ENCODE measurements around the gene RUSC2. TPM values are rescaled to one million over a fixed set of nuclear protein-coding genes. Genes with fewer than 3 reads are reported as not detected.

The RUSC2 gene
- total and polyA plus RNA-seq, 2 of the 13 experiments (the other 11 are each of a cell fraction or from before 2014, with no cell fraction given), result 2.8 to 3.3 TPM

GRCh38 chr9:35464141-35465025 lies 25.5 kb upstream of the RUSC2 start:
- Histone ChIP-seq H3K27ac (ENCODE audit: extremely low read length, insufficient read depth, low read length) (no peak overlapping the region), H3K27me3 (ENCODE audit: control insufficient read depth in 1 of 2, insufficient read depth in 2 of 2, low read length in 2 of 2) (peaks cover 0 to 9% of the 10 kb centered on the region in 2 experiments; a peak in 1 of 5 replicates), H3K4me1 (ENCODE audit: insufficient read depth, low read length) (peaks cover 13% of the 10 kb centered on the region), H3K36me3 (replicated peaks in 1 of 2; ENCODE audit: control insufficient read depth in 1 of 2, insufficient read depth in 2 of 2, low read length in 2 of 2) (no peaks in the 10 kb centered on the region), H4K20me1 (ENCODE audit: insufficient read depth, low read length) (no peaks in the 10 kb centered on the region), H3K4me2 (ENCODE audit: low read depth, low read length) (no peak overlapping the region), H3K9me3 (ENCODE audit: low read length) (no peaks in the 10 kb centered on the region), H2AFZ (ENCODE audit: low read length) (no peak overlapping the region), H3K4me3 (replicated peaks in 1 of 3; ENCODE audit: insufficient read depth in 1 of 3, low read depth in 2 of 3, low read length in 3 of 3) (no peak overlapping the region), H3K9ac (ENCODE audit: insufficient read depth, low read depth, low read length) (no peak overlapping the region), H3K79me2 (ENCODE audit: insufficient read depth, low read length) (no peaks in the 10 kb centered on the region)
- WGBS (ENCODE audit: low lambda C conversion rate), result 65% methylated on average over 2 of the region's 2 CpGs
- FAIRE-seq, result no peak
- ATAC-seq, result no peak
- intact Hi-C loops (cut with micrococcal nuclease; ENCODE audit: unreplicated experiment) (loop anchor here (5.0 kb wide), 1 partner anchor 347 kb away; the partner anchor contains the start of gene ATOSB), in situ Hi-C loops (cut with HindIII; ENCODE audit: extremely low pct_ligation_motif_present, low pct_unique_long_range_greater_than_20kb) (no loop called here)
- DNase-seq (ENCODE audit: low spot score), result no peak
- no TSS peak for BruUV-seq (replicated peaks)
- TF ChIP-seq, protein P1, sequence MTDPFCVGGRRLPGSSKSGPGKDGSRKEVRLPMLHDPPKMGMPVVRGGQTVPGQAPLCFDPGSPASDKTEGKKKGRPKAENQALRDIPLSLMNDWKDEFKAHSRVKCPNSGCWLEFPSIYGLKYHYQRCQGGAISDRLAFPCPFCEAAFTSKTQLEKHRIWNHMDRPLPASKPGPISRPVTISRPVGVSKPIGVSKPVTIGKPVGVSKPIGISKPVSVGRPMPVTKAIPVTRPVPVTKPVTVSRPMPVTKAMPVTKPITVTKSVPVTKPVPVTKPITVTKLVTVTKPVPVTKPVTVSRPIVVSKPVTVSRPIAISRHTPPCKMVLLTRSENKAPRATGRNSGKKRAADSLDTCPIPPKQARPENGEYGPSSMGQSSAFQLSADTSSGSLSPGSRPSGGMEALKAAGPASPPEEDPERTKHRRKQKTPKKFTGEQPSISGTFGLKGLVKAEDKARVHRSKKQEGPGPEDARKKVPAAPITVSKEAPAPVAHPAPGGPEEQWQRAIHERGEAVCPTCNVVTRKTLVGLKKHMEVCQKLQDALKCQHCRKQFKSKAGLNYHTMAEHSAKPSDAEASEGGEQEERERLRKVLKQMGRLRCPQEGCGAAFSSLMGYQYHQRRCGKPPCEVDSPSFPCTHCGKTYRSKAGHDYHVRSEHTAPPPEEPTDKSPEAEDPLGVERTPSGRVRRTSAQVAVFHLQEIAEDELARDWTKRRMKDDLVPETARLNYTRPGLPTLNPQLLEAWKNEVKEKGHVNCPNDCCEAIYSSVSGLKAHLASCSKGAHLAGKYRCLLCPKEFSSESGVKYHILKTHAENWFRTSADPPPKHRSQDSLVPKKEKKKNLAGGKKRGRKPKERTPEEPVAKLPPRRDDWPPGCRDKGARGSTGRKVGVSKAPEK (CRISPR knock-in tag; IDR thresholded peaks at IDR 0.05; ENCODE audit: borderline replicate concordance), result no peak
- TF ChIP-seq XRCC5 (optimal IDR thresholded peaks at IDR 0.05; ENCODE audit: low read length), result no peak
- no peak for TF ChIP-seq HMG20B (CRISPR knock-in tag; conservative IDR thresholded peaks at IDR 0.05)
- TF ChIP-seq RAD51 (IDR thresholded peaks at IDR 0.05; ENCODE audit: borderline replicate concordance), result no peak
- TF ChIP-seq ZNF709 (CRISPR knock-in tag; IDR thresholded peaks at IDR 0.05), result no peak
- TF ChIP-seq, protein P2, sequence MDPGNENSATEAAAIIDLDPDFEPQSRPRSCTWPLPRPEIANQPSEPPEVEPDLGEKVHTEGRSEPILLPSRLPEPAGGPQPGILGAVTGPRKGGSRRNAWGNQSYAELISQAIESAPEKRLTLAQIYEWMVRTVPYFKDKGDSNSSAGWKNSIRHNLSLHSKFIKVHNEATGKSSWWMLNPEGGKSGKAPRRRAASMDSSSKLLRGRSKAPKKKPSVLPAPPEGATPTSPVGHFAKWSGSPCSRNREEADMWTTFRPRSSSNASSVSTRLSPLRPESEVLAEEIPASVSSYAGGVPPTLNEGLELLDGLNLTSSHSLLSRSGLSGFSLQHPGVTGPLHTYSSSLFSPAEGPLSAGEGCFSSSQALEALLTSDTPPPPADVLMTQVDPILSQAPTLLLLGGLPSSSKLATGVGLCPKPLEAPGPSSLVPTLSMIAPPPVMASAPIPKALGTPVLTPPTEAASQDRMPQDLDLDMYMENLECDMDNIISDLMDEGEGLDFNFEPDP (CRISPR knock-in tag; conservative IDR thresholded peaks at IDR 0.05), result no peak
- TF ChIP-seq, protein P3, sequence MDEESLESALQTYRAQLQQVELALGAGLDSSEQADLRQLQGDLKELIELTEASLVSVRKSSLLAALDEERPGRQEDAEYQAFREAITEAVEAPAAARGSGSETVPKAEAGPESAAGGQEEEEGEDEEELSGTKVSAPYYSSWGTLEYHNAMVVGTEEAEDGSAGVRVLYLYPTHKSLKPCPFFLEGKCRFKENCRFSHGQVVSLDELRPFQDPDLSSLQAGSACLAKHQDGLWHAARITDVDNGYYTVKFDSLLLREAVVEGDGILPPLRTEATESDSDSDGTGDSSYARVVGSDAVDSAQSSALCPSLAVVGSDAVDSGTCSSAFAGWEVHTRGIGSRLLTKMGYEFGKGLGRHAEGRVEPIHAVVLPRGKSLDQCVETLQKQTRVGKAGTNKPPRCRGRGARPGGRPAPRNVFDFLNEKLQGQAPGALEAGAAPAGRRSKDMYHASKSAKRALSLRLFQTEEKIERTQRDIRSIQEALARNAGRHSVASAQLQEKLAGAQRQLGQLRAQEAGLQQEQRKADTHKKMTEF (CRISPR knock-in tag; IDR thresholded peaks at IDR 0.05), result no peak
- no peak for TF ChIP-seq SNRNP70 (IDR thresholded peaks at IDR 0.05; ENCODE audit: low read depth, low read length)
- TF ChIP-seq DZIP1 (CRISPR knock-in tag; IDR thresholded peaks at IDR 0.05), result no peak
- no peak for TF ChIP-seq MAZ (IDR thresholded peaks at IDR 0.05; ENCODE audit: borderline replicate concordance, low read depth, low read length)
- TF ChIP-seq MAZ (CRISPR knock-in tag; IDR thresholded peaks at IDR 0.05; ENCODE audit: low read depth), result no peak
- no peak for TF ChIP-seq ZFY (CRISPR knock-in tag; IDR thresholded peaks at IDR 0.05)
- ChIA-PET POLR2A (no interaction called here), CTCF (ENCODE audit: low intra/inter-chr PET ratio, low total read pairs) (no interaction called here)
